EL (cell line): Measurements from ENCODE around the gene AFP.

ENCODE experiments used
- DNase-seq: peaks from one replicate; pipeline ENCODE4 v3.0.0-alpha.2; 2016

The AFP gene

DNA sequence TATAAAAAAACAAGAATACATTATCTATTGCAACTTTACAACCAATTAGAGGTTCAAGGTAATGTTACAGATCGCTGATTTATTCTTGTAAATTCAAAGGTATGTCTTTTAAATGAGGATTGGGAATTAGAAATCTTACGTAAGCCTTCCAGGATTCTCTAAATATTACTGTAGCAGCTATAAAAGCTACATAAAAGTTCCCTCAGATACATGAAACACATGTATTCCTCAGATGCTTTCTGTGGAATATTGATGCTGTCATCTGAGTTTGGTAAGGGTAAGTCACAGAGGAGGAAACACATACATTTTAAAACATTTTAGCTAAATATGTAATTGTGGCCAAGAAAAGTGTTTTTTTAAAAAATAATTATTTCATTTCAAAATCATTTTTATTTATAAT is 3.4 kb downstream of the AFP start:
- no peak for DNase-seq

GRCh38 chr4:73439991-73440390 is 4.0 kb downstream of the AFP start:
- no peak for DNase-seq

DNA sequence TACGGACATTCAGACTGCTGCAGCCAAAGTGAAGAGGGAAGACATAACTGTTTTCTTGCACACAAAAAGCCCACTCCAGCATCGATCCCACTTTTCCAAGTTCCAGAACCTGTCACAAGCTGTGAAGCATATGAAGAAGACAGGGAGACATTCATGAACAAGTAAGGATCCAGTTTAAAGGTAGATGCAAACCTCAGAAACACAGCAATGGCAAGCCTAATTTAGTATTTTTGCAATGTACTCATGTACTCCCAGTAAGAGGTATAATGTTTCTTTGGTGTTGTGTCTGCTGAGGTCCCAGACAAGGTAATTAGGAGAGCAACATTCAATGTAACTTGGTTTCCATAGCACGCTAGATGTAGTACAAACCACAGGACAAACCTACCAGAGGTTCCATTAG is 4.6 kb downstream of the AFP start:
- DNase-seq: no peak

GRCh38 chr4:73442275-73442674 is 6.3 kb downstream of the AFP start:
- no peak for DNase-seq

- DNase-seq: no peak
These were observed 7.2 kb downstream of the AFP start for GRCh38 chr4:73443224-73443623.

DNA sequence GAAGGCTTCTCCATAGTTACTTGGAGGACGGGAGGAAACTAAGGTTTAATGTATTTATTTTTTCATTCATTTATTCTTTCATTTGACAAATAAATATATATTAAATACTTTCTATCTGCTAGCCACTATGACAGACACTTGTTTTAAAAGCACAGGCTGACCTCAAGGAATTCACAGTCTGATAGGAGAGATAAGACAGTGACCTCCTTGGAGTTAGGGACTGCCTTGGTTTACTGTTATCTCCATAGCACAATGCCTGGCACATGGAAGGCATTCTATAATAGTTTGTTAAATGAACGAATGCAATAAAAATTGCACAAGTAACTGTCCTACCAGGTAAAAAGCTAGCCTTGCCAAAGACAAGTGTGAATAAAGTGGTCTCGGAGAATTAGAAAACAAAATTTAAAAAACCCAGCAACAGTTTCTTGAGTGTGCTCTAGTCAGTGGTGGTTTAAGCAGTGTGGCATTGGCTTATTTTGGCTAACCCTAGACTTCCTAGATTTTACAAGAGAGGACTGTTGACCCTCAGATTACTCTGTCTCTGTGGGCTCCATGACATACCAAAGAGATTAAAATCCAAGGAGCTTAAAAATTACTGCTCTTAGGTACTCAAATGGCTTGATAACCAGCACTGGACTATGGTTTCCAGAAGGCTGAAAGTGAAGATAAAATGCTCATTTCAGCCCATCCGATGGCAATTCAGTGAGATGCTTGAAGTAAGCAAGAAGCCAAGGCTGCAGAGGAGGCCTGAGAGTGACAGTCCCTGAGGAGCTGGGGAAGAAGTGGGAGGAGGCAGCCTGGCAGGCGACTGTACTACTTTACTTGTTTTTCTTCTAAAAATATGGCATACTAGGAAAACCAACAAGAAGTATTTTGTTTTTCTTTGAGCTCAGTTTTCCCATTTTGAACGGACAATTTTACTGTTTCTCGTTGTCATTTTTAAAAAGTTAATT is 9.6 kb downstream of the AFP start:
- no peak for DNase-seq

DNA sequence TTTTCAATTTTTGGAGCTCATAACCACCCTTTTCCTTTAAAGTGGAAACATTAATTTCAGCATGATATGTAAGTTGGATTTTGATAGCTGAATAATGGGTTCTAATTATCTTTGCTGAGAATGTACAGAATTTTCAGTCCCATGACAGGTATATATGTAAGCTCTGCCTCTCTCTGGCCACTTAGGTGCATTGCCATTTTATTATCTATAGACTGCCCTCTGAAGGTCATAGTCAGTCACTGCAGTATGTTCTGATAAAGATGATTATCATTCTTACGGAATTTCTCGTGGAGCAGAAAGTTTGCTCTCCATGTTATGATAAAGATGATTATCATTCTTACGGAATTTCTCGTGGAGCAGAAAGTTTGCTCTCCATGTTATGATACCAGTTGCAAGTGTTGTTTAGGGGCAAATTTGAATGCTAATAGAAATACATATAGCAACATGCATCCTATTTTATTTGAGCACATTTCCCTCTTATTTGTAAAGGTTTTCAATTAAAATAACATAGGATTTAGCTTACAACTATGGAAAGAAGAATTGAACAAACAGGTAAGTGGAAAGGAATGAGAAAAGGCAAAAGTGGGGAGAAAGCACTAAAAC is 10.4 kb downstream of the AFP start:
- peak; percentile 57 for DNase-seq

- DNase-seq: peak; percentile 50
These were observed 11.7 kb downstream of the AFP start for GRCh38 chr4:73447671-73448070.

DNA sequence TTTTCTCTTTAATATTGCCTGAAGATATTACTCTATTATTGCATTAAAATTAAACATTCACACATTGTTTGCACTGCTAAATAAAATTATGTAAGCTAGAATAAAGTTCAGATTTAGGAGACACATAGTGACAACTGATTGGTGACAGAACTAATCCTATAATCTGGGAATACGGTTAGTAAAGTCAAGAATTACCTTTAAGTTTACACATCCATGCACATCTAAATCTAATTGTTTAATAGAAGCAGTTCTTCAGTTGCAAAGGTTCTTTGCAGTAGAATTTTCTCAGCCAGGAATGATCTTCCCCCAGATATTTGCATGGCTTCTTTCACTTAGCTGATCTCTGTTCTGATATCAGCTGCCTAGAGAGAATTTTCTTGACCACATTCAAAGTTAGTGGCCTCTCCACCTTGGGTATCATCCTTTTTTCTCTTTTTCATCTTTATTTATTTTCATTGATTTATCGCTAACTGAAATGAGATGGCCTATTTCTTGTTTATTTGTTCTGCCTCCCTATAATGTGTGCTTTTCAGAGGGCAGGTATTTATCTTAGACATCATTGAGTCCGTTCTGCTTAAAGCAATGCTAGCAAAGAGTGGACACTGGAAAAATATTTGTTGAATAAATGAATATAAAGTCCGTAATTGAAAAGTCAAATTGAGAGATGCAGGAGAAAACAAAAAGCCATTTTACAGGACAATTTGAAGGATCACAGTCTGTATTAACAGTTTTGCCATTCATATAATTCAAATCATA is 12.6 kb downstream of the AFP start:
- DNase-seq: no peak

- peak; percentile 92 for DNase-seq
These were observed 14.5 kb downstream of the AFP start for GRCh38 chr4:73450398-73451004.

DNA sequence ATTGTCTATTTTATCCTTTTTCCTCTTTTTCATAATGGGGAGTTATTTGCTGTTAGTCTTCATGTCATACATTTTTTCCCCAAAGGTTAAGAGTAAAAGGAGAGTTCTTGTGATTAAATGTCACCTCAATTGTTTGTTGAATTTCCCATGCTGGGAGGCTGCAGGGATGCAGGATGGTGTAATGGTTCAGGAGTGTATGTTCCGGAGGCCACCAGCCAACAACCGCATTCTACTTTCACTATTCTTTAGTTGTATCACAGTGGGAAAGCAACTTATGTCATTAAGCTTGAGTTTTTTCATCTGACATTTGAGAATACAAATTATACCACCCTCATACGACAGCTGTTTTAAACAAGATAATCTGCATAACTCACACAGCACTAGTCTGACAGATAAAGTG is 15.4 kb downstream of the AFP start:
- no peak for DNase-seq

DNA sequence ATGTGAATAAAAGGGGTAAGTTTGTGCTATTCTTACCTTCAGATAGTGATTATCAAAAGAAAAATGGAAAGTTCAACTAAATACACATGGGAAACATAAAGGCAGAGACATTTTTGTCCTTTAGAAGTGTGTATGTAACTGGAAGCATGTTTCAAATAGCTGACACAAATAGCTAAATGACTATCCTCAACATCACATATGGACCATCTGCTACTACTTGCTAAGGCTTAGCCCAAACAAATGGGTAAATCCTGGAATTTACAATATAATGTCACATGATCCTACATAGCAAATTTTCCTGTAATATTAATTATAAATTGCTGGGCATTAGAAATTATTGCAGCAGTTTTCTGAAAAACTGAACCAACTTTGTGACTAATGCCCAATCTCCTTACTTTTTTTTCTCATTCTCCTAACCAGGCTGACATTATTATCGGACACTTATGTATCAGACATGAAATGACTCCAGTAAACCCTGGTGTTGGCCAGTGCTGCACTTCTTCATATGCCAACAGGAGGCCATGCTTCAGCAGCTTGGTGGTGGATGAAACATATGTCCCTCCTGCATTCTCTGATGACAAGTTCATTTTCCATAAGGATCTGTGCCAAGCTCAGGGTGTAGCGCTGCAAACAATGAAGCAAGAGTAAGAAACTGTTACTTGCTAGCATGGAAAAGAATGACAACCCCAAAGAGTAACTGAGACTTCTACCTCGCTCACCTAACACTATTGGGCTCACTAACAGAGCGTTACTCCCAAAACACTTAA is 16.1 kb downstream of the AFP start:
- no peak for DNase-seq

GRCh38 chr4:73452953-73453700 is 17.1 kb downstream of the AFP start:
- no peak for DNase-seq

- no peak for DNase-seq
These were observed 17.6 kb downstream of the AFP start for GRCh38 chr4:73453701-73454005.

DNA sequence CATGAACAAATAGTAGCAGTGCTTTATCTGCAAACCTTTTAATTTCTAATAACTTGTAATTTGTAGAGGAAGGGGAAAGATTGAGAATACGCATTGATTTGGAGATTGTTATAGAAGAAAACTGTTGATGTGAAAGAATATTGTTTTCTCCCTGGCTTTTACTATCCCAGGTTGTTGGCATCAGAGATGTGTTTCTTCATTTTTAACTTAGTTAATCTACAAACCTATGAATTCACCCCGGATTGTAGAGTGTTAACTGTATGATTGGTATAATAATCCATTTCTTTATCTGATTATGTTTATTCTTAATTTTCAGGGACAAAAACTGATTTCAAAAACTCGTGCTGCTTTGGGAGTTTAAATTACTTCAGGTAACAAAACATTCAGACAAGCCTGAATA is 18.9 kb downstream of the AFP start:
- no peak for DNase-seq

DNA sequence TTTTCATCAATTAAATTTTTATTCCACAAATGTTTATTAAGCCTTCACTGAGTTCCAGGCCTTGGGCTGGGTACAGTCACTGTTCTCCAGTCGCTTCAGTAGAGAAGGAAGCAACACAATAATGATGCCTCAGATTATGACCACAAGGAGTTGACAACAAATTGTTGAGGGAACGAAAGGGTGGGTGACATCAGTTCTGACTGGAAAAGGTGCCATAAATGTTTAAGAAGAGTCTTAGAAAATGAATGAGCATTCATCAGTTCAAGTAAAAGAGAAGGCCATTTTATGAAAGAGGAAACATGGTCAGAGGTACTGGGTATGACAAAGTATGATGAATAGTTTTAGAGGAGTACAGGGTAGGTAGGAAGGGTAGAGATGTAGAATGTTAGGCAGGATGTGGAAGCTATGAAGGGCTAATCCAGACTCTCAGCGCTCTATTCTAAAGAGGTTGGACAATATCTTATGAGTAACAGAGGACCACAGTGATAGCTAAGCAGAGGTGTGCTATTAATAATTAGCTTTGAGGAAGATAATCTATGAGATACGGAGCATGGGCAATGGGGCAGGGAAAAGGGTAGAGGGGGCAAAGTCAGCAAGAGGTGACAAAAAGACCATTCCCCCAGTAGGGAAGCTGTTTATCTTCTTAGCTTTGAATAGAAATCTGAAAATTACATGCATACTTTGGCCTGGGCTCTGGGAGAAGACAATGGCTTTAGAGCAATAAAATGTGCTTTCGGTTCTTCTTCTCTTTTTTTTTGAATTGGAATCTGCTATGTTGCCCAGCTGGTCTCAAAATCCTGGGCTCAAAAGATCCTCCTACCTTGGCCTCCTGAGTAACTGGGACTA is 20.4 kb downstream of the AFP start:
- DNase-seq: no peak

DNA sequence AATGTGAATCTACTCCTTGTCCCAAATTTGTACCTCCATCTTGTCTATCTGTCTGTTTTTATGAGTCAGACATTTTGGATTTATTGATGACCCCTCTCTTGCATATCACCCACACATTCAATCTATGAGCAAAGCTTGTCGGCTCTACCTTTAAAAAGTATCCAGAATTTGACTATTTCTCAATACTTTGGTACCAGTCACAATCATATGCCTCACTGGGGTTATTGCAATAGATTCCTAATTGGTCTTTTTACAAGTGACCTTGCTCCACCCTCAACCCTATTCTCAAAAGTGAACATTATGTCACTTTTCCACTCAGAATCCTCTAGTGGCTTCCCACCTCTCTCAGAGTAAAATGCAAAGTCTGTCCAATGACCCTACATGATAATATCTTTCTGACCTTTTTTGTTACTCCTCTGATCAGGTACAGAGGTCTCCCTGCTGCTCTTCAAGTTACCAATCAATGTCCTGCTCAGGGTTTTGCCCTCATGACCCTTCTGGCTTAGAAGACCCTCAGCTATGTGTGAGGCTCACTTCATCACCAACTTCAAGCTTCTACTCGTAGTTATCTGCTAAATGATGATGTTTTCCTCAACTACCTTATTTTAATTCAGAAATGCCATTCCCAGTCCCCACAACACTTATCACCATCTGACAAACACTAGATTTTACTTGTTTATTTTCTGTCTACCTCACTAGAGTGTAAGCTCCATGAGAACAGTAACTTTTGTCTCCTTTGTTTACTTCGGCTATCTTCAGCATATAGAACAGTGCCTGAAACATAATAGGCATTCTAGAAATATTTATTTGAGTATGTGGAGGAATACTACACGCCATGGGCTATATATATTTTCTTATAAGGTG is 22.4 kb downstream of the AFP start:
- DNase-seq: no peak

GRCh38 chr4:73459048-73459421 is 23.0 kb downstream of the AFP start:
- DNase-seq: no peak

DNA sequence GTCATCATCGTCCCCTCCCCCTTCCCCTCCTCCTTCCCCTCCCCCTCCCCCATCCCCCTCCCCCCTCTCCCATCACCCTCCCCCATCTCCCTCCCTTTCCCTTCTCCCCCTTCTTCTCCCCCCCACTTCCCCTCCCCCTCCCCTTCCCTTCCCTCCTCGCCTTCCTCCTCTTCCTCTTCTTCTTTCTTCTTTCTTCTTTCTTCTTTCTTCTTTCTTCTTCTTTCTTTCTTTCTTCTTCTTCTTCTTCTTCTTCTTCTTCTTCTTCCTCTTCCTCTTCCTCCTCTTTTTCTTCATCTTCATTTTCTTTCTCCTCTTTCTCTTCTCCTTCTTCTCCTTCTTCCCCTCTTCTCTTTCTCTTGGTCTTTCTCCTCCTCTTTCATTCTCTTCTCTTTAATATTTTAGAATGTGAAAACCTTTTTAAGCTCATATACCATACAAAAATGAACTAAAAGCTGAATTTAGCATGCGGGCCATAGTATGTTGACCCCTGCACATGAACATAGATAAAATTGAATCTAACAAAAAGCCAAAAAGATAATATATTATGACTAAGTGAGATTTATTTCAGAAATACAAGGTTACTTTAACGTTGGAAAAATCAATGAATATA is 25.0 kb downstream of the AFP start:
- no peak for DNase-seq

DNA sequence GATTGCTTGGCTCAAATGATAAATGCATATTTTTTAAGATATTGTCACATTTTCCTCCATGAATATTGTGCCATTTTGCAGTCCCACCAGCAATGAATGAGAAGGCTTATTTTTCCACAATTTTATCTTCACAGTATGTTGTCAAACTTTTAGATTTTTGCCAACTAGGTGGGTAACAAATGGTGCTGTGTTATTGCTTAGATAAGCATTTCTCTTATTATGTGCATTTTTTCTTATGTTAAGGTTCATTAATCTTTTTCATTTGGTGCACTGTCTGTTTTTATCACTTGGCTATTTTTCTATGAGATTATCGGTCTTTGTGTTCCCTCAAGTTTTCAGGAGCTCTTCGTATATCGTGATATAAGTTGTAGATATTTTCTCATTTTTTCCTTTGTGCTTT is 32.1 kb downstream of the AFP start:
- no peak for DNase-seq
